Cardiac muscle cell (in vitro differentiated cells and primary cell): ENCODE results near the gene PIEZO2. TPM values are rescaled to one million over a fixed set of nuclear protein-coding genes. Genes with fewer than 3 reads are reported as not detected.

Experiments used
- DNase-seq, 2 donors: peaks; one replicate each; pipeline versions ENCODE4 v3.0.0 to v3.0.0-alpha.2; 2010 to 2017; ENCODE audit warnings: low read depth in 1 of 2, low spot score in 1 of 2
- H3K27ac ChIP-seq: fragments of 200-600 bp; sonication (generic); 2 replicates; pipeline ENCODE4 v1.5.1; 2016
- H3K27me3 ChIP-seq: fragments of 200-600 bp; sonication (generic); 2 replicates; pipeline ENCODE4 v1.6.0; 2016; ENCODE audit warnings: control low read depth
- H3K36me3 ChIP-seq: fragments of 200-600 bp; sonication (generic); 2 replicates; pipeline ENCODE4 v1.5.1; 2016; ENCODE audit warnings: control low read depth
- H3K4me1 ChIP-seq: fragments of 200-600 bp; sonication (generic); 2 replicates; pipeline ENCODE4 v1.8.1; 2017; ENCODE audit warnings: low read depth, mild to moderate bottlenecking, mixed run types
- H3K4me3 ChIP-seq: fragments of 200-600 bp; sonication (generic); 2 replicates; pipeline ENCODE4 v1.5.1; 2016; ENCODE audit warnings: mild to moderate bottlenecking
- H3K9me3 ChIP-seq: fragments of 200-600 bp; sonication (generic); 2 replicates; pipeline ENCODE4 v1.5.1; 2017; ENCODE audit warnings: low read depth, mild to moderate bottlenecking, control low read depth
- CTCF ChIP-seq: IDR thresholded peaks from 2 replicates; pipeline ENCODE4 v1.5.1; 2012; ENCODE audit warnings: low read depth, mild to moderate bottlenecking, low read length
- polyA plus RNA-seq: library from polyadenylated mRNA; unstranded; fragments of >200 nt; fragmentation: Nextera tagmentation; extraction: Ambion mirVana; gene quantifications from 2 replicates; pipeline ENCODE4 v1.2.1, GENCODE V29; 2016
- total RNA-seq: library from RNA; depleted of rRNA; stranded (reverse); fragments of >200 nt; gene quantifications from 2 replicates; pipeline ENCODE4 v1.2.3, GENCODE V29; 2016

The PIEZO2 gene
- total and polyA plus RNA-seq, 2 experiments from 2014 or later = 0.04 to 0.69 TPM

- Histone ChIP-seq H3K27ac (no peak overlapping the region), H3K36me3 (no peaks in the 10 kb centered on the region), H3K4me3 (no peak overlapping the region), H3K9me3 (no peaks in the 10 kb centered on the region), H3K27me3 (no peaks in the 10 kb centered on the region), H3K4me1 (no peaks in the 10 kb centered on the region)
- no peak for DNase-seq
- no peak for TF ChIP-seq CTCF
Observed at GRCh38 chr18:10814336-10814735, 335.0 kb downstream of the PIEZO2 start.

- H3K4me3 ChIP-seq = no peak overlapping the region
- H3K27ac ChIP-seq = no peak overlapping the region
- no peak for TF ChIP-seq CTCF
- no peaks in the 10 kb centered on the region for H3K4me1 ChIP-seq
- DNase-seq = no peak
- no peaks in the 10 kb centered on the region for H3K27me3 ChIP-seq
- no peaks in the 10 kb centered on the region for H3K36me3 ChIP-seq
- H3K9me3 ChIP-seq = no peaks in the 10 kb centered on the region
Observed at GRCh38 chr18:10805587-10806118, 343.7 kb downstream of the PIEZO2 start.

DNA sequence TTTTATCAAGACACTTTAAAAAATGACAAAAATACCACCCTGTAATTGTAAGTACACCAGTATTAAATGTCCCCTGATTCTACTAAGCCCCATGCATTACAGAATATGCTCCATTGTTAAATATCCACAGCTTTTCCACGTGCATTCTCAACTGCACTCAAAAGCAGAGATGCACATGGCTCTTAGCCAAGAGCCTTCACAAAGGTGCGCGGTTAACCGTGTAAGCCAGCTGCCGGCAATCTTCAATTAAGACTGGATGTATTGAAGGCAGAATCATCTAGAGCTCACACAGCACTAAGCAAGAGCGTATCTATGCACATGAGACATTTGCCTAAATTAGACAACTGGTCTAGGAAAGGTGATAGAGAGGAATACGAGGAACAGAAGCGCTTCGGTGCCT is 345.2 kb downstream of the PIEZO2 start:
- H3K27ac ChIP-seq = no peak overlapping the region
- DNase-seq = no peak
- no peak overlapping the region for H3K4me3 ChIP-seq
- H3K9me3 ChIP-seq = no peaks in the 10 kb centered on the region
- H3K4me1 ChIP-seq = peaks cover 3% of the 10 kb centered on the region
- no peak for TF ChIP-seq CTCF
- H3K36me3 ChIP-seq = no peaks in the 10 kb centered on the region
- no peaks in the 10 kb centered on the region for H3K27me3 ChIP-seq

DNA sequence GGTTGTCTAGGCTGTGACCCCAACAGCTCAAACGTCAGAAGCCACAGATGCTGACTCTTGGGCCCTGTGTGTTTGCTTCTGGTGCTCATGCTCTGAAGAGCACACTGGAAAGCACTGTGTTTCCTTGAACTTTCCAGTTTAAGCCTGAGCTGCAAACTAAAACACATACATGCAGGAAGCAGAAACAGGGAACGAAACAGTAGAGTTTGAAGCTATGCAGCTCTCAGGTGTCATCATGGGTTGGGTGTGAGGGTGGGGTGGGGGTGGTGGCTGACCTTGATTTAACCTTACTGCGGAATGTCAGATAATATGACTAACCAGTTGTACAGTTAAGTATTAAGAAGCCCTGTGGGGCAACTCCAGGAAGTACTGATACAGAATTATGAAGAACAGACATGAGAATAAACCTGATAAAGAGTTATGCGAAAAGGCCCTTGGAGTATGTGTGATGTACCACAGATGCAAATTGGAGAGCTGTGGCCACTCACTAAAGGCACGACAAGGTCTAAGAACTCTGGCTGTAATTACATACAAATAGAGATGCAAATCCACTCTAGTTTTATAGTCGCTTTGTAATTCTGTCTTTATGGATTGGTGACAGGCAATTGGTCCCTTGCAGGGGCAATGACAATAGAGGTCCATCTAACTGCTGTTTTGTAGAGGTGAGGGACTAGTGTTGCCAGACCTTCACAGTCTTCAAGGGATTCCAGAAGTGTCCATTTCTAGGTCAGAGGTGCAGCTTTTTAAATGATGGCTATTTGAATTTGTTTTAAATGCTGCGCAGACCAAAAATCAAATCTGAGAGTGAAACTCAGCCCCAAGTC is 350.4 kb downstream of the PIEZO2 start:
- peak; percentile 51 to 80 for DNase-seq
- Histone ChIP-seq H3K27me3 (no peaks in the 10 kb centered on the region), H3K27ac (peak overlapping the region; percentile 53), H3K4me1 (peaks cover 14% of the 10 kb centered on the region), H3K4me3 (no peak overlapping the region), H3K36me3 (no peaks in the 10 kb centered on the region), H3K9me3 (no peaks in the 10 kb centered on the region)
- no peak for TF ChIP-seq CTCF

GRCh38 chr18:10797896-10798295 is 351.5 kb downstream of the PIEZO2 start:
- Histone ChIP-seq H3K4me1 (peaks cover 14% of the 10 kb centered on the region), H3K9me3 (no peaks in the 10 kb centered on the region), H3K27me3 (no peaks in the 10 kb centered on the region), H3K4me3 (no peak overlapping the region), H3K36me3 (no peaks in the 10 kb centered on the region), H3K27ac (no peak overlapping the region)
- DNase-seq = peak in 1 of 2 donors; percentile 2
- TF ChIP-seq CTCF = no peak
